Measurements from ENCODE around the gene EME2. TPM values are rescaled to one million over a fixed set of nuclear protein-coding genes. Genes with fewer than 3 reads are reported as not detected.

Gene EME2
- total and polyA plus RNA-seq, 12 donors, result 1.8 to 90.7 (median 19.2) TPM

GRCh38 chr16:1775006-1775845, 2.6 kb downstream of the EME2 start:
- Histone ChIP-seq H3K36me3 (replicated peaks in 1 of 2) (peaks cover 0 to 44% of the 10 kb centered on the region in 2 donors), H3K9me3 (replicated peaks in 1 of 3) (no peaks in the 10 kb centered on the region), H3K27ac (peak overlapping the region in 1 of 5 donors; percentile 92), H3K4me1 (replicated peaks in 1 of 2) (peaks cover 30 to 38% of the 10 kb centered on the region in 2 donors), H3K27me3 (no peaks in the 10 kb centered on the region), H3K4me3 (no peak overlapping the region)
- intact Hi-C loops (cut with DNase I), result no loop called here
- TF ChIP-seq POLR2A (IDR thresholded peaks at IDR 0.05), result no peak
- TF ChIP-seq, protein P1, sequence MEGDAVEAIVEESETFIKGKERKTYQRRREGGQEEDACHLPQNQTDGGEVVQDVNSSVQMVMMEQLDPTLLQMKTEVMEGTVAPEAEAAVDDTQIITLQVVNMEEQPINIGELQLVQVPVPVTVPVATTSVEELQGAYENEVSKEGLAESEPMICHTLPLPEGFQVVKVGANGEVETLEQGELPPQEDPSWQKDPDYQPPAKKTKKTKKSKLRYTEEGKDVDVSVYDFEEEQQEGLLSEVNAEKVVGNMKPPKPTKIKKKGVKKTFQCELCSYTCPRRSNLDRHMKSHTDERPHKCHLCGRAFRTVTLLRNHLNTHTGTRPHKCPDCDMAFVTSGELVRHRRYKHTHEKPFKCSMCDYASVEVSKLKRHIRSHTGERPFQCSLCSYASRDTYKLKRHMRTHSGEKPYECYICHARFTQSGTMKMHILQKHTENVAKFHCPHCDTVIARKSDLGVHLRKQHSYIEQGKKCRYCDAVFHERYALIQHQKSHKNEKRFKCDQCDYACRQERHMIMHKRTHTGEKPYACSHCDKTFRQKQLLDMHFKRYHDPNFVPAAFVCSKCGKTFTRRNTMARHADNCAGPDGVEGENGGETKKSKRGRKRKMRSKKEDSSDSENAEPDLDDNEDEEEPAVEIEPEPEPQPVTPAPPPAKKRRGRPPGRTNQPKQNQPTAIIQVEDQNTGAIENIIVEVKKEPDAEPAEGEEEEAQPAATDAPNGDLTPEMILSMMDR (IDR thresholded peaks at IDR 0.05), result no peak
- WGBS, 4 donors, result 79 to 90% (median 86%) methylated on average over 10 to 30 of the region's 30 CpGs
- DNase-seq, result no peak

DNA sequence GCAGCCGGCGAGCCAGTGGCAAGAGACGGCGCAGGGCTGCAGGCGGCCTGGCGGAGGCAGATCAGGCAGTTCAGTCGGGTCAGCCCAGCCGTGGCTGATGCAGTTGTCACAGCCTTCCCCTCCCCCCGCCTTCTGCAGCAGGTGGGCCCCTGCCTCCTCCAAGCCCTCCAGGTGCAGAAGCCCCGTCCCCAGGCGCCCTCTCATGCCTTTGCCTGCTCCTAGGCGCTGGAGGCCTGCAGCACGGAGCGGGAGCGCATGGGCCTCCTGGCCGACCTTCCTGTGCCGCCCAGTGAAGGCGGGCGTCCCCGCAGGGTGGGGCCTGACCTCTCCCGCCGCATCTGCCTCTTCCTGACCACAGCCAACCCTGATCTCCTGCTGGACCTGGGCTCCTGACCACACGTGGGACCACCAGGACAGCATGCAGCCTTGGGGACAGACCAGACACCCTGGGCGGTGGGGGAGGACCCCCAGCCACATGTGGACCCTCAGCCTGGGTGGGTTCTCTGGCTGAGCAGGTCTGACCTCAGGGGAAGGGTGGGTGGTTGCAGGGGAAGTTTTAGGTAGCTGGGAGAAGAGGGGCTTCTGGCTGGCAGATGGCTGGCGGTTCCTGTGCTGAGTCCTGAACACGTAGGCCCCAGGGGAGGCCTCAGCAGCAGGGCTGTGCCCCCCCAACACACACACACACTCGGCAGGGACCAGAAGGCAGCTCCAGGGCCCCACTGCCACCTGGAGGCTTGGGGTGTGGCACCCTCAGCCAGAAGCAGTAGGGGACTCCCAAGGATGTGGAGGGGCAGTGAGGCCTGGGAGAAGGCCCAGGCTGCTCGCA, 3.4 kb downstream of the EME2 start:
- no peak for DNase-seq
- Histone ChIP-seq H3K36me3 (replicated peaks in 1 of 2) (peaks cover 0 to 44% of the 10 kb centered on the region in 2 donors), H3K9me3 (replicated peaks in 1 of 3) (no peaks in the 10 kb centered on the region), H3K27ac (no peak overlapping the region), H3K4me1 (replicated peaks in 1 of 2) (peaks cover 37 to 39% of the 10 kb centered on the region in 2 donors), H3K27me3 (no peaks in the 10 kb centered on the region), H3K4me3 (no peak overlapping the region)
- intact Hi-C loops (cut with DNase I), result no loop called here
- TF ChIP-seq POLR2A (IDR thresholded peaks at IDR 0.05), result no peak
- TF ChIP-seq, protein P1 (IDR thresholded peaks at IDR 0.05), result no peak
- WGBS, 4 donors, result 76 to 88% (median 81%) methylated on average over 1 to 28 of the region's 28 CpGs

DNA sequence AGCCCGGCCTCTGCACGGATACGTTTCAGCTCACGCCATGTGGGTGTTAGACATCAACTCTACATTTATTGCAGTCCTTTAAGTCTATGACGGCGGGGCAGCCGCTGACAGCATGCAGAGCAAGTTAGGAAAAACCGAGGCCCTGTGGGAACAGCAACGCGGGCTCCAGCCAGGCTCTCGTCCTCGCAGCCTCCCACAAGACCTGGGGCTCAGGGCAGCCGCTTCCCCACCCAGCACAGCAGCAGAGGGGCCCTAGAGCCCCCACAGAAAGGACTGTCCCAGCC, 4.0 kb downstream of the EME2 start:
- DNase-seq, result no peak
- peaks cover 0 to 44% of the 10 kb centered on the region in 2 donors for H3K36me3 ChIP-seq (replicated peaks in 1 of 2)

DNA sequence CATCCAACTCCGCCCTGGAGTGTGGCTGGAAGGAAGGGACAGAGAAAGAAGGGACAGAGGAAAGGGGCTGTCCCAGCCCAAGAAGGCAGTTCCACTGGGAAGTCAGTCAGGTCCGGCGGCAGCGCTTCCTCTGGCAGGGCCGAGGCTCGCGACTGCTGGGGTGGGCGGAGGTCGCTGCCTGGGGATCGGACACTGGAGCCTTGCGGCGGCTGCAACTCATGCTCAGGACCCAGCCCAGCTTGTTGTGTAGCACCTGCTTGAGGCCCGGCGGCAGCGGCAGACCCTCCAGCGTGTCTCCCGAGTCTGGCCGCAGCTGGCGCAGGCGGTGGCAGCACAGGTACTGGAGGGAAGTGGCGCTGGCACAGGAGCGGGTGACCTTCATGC, 4.4 kb downstream of the EME2 start:
- Histone ChIP-seq H3K4me1 (replicated peaks in 1 of 2) (peaks cover 42 to 44% of the 10 kb centered on the region in 2 donors), H3K36me3 (replicated peaks in 1 of 2) (peaks cover 0 to 44% of the 10 kb centered on the region in 2 donors)
- WGBS, 4 donors, result 85 to 91% (median 90%) methylated on average over 4 to 22 of the region's 22 CpGs

More for the DNA sequence above, 4.0 kb downstream of the EME2 start:
- Histone ChIP-seq H3K27ac (no peak overlapping the region), H3K4me3 (no peak overlapping the region), H3K9me3 (replicated peaks in 1 of 3) (no peaks in the 10 kb centered on the region), H3K4me1 (replicated peaks in 1 of 2) (peaks cover 42 to 45% of the 10 kb centered on the region in 2 donors), H3K27me3 (no peaks in the 10 kb centered on the region)
- peak in 1 of 2 donors; percentile 10 for TF ChIP-seq POLR2A (IDR thresholded peaks at IDR 0.05)
- TF ChIP-seq, protein P1 (IDR thresholded peaks at IDR 0.05), result no peak
- 77 to 90% (median 81%) methylated on average over 4 to 13 of the region's 13 CpGs for WGBS, 4 donors
- intact Hi-C loops (cut with DNase I), result no loop called here

More for the DNA sequence above, 4.4 kb downstream of the EME2 start:
- no peak for DNase-seq
- intact Hi-C loops (cut with DNase I), result no loop called here
- Histone ChIP-seq H3K9me3 (replicated peaks in 1 of 3) (no peaks in the 10 kb centered on the region), H3K27ac (no peak overlapping the region), H3K27me3 (no peaks in the 10 kb centered on the region), H3K4me3 (no peak overlapping the region)
- TF ChIP-seq POLR2A (IDR thresholded peaks at IDR 0.05), result no peak
- TF ChIP-seq, protein P1 (IDR thresholded peaks at IDR 0.05), result no peak

Measured in adrenal gland (tissue), 12 donors.